K562 (cell line): ENCODE results near the gene DYNC1H1. TPM values are rescaled to one million over a fixed set of nuclear protein-coding genes. Genes with fewer than 3 reads are reported as not detected.

Source experiments
- ATAC-seq: fragments of 200-7000 bp; cut with Tn5 transposase; 3 replicates; pipeline ENCODE4 v1.9.1; 2020; ENCODE audit warnings: moderate library complexity
- BruUV-seq: library from RNA; stranded (reverse); fragments of 400-500 nt; replicated peaks from 2 replicates; lab custom pipeline; 2021; lab: Mats Ljungman, UMichigan
- CTCF ChIA-PET: fragments of 300-600 bp; formaldehyde crosslinking; extraction: SDS; loops from one replicate; lab custom pipeline; 2021; ENCODE audit warnings: low intra/inter-chr PET ratio; lab: Yijun Ruan, JAX
- POLR2A ChIA-PET: fragments of 300-600, 350-650 bp; sonication (Branson Sonifier 250); formaldehyde crosslinking; extraction: SDS; loops from one replicate; lab custom pipeline; 2021; ENCODE audit warnings: antibody characterized with exemption, inconsistent platforms; lab: Yijun Ruan, JAX
- DNase-seq, 4 experiments: peaks; one replicate each; pipeline versions ENCODE4 v3.0.0 to v3.0.0-alpha.2; 2011 to 2018; ENCODE audit warnings: low spot score in 3 of 4, mixed read lengths in 3 of 4; ENCODE audit errors: extremely low read depth in 1 of 4
- FAIRE-seq: peaks from 2 replicates; lab custom pipeline; 2011; peaks lifted over from hg19 to GRCh38; lab: Jason Lieb, UNC
- H2AFZ ChIP-seq: 2 replicates; pipeline ENCODE4 v1.6.0; 2011; ENCODE audit warnings: low read depth, low read length, control low read depth, inconsistent platforms
- H3K27ac ChIP-seq: fragments of 200-600 bp; 3 replicates; pipeline ENCODE4 v1.8.0; 2011; ENCODE audit warnings: low read depth, mild to moderate bottlenecking, control low read depth, inconsistent platforms, low read length, moderate library complexity, mixed read lengths; ENCODE audit errors: extremely low read depth
- H3K27me3 ChIP-seq, 2 experiments: fragments of 300-600 bp in 1 of 2; 2 replicates in 1 of 2; 3 replicates in 1 of 2; pipeline versions ENCODE4 v1.6.0 to v1.8.0; 2011; ENCODE audit warnings: inconsistent platforms in 2 of 2, low read length in 2 of 2, mild to moderate bottlenecking in 1 of 2, mixed read lengths in 1 of 2, moderate library complexity in 1 of 2; ENCODE audit not compliant: control insufficient read depth in 2 of 2, insufficient read depth in 2 of 2
- H3K36me3 ChIP-seq: fragments of 300-600 bp; 3 replicates; pipeline ENCODE4 v1.8.0; 2011; ENCODE audit warnings: mild to moderate bottlenecking, low read length, inconsistent platforms; ENCODE audit not compliant: control insufficient read depth, insufficient read depth
- H3K4me1 ChIP-seq, 2 experiments: fragments of 200-600 bp in 1 of 2; replicated peaks in 1 of 2; 2 replicates in 1 of 2; 3 replicates in 1 of 2; pipeline versions ENCODE4 v1.5.1 to v1.8.0; 2011; ENCODE audit warnings: inconsistent platforms in 2 of 2, low read length in 2 of 2, mild to moderate bottlenecking in 1 of 2, mixed read lengths in 1 of 2, moderate library complexity in 1 of 2; ENCODE audit not compliant: control insufficient read depth in 2 of 2, insufficient read depth in 2 of 2
- H3K4me2 ChIP-seq: 2 replicates; pipeline ENCODE4 v1.6.1; 2011; ENCODE audit warnings: low read length, control low read depth, inconsistent platforms, mixed read lengths; ENCODE audit not compliant: insufficient read depth
- H3K4me3 ChIP-seq: fragments of 200-600 bp; sonication (generic), shearing (Covaris generic); 2 replicates; pipeline ENCODE4 v1.5.1; 2016; ENCODE audit warnings: control low read depth, inconsistent platforms
- H3K79me2 ChIP-seq: fragments of 200-600 bp; 3 replicates; pipeline ENCODE4 v1.8.0; 2011; ENCODE audit warnings: low read length, inconsistent platforms; ENCODE audit not compliant: control insufficient read depth, insufficient read depth
- H3K9ac ChIP-seq, 2 experiments: 2 replicates each; pipeline versions ENCODE4 v1.6.0 to v1.6.1; 2011; ENCODE audit warnings: low read depth in 2 of 2, low read length in 2 of 2, control low read depth in 1 of 2, inconsistent platforms in 1 of 2, mild to moderate bottlenecking in 1 of 2, mixed read lengths in 1 of 2; ENCODE audit not compliant: insufficient read depth in 1 of 2
- H3K9me1 ChIP-seq: one replicate; pipeline ENCODE4 v1.6.0; 2011; ENCODE audit warnings: inconsistent platforms, mild to moderate bottlenecking, low read length, moderate library complexity; ENCODE audit not compliant: control insufficient read depth, insufficient read depth
- H3K9me3 ChIP-seq: replicated peaks from 2 replicates; pipeline ENCODE4 v1.5.1; 2011; ENCODE audit warnings: low read depth, low read length, inconsistent platforms; ENCODE audit not compliant: control insufficient read depth, insufficient read depth
- H4K20me1 ChIP-seq: replicated peaks from 2 replicates; pipeline ENCODE4 v1.6.1; 2011; ENCODE audit warnings: low read length, inconsistent platforms, mixed read lengths; ENCODE audit not compliant: control insufficient read depth, insufficient read depth
- CAMTA2 ChIP-seq: fragments of 250-450 bp; sonication (Bioruptor Pico); conservative IDR thresholded peaks from 2 replicates; pipeline ENCODE4 v1.5.1; 2022
- EWSR1 ChIP-seq: fragments of 450-650 bp; IDR thresholded peaks from 2 replicates; pipeline ENCODE4 v1.6.1; 2018; ENCODE audit warnings: borderline replicate concordance, mild to moderate bottlenecking, low read depth, moderate library complexity; ENCODE audit not compliant: partially characterized antibody
- GTF2E2 ChIP-seq: fragments of 200-800 bp; sonication (Bioruptor generic); IDR thresholded peaks from 2 replicates; pipeline ENCODE4 v1.6.1; 2016; ENCODE audit warnings: missing genetic modification characterization, missing compliant biosample characterization
- HCFC1 ChIP-seq: IDR thresholded peaks from 2 replicates; pipeline ENCODE4 v1.6.1; 2012; ENCODE audit warnings: low read depth, low read length, improper control_type of control experiment
- HEY1 ChIP-seq: fragments of 250-450 bp; sonication (Bioruptor Pico); IDR thresholded peaks from 2 replicates; pipeline ENCODE4 v1.5.0; 2020; ENCODE audit warnings: mild to moderate bottlenecking, moderate library complexity, borderline replicate concordance
- LARP7 ChIP-seq: fragments of 450-650 bp; IDR thresholded peaks from 2 replicates; pipeline ENCODE4 v1.6.1; 2016
- MCM2 ChIP-seq: fragments of 450-650 bp; IDR thresholded peaks from 2 replicates; pipeline ENCODE4 v1.6.1; 2017; ENCODE audit warnings: low read depth, mild to moderate bottlenecking
- NR3C1 ChIP-seq: sonication (generic); formaldehyde crosslinking; IDR thresholded peaks from 2 replicates; pipeline ENCODE4 v1.8.1; 2022; ENCODE audit warnings: missing genetic modification reagents
- POLR2A ChIP-seq: fragments of 450-650 bp; conservative IDR thresholded peaks from 2 replicates; pipeline ENCODE4 v1.6.1; 2016
- POLR3G ChIP-seq: IDR thresholded peaks from 2 replicates; pipeline ENCODE4 v1.6.1; 2011; ENCODE audit not compliant: insufficient read length, insufficient replicate concordance; ENCODE audit errors: extremely low read depth
- RBM17 ChIP-seq: fragments of 200-400 bp; formaldehyde crosslinking; IDR thresholded peaks from 2 replicates; pipeline ENCODE4 v1.6.1; 2017; ENCODE audit warnings: low read depth, mild to moderate bottlenecking, low read length, borderline replicate concordance
- SFPQ ChIP-seq: fragments of 200-400 bp; formaldehyde crosslinking; IDR thresholded peaks from 2 replicates; pipeline ENCODE4 v1.6.1; 2017; ENCODE audit warnings: mild to moderate bottlenecking, low read depth, low read length, moderate library complexity
- SMARCE1 ChIP-seq: fragments of 450-650 bp; IDR thresholded peaks from 2 replicates; pipeline ENCODE4 v1.7.1; 2016; ENCODE audit warnings: mild to moderate bottlenecking
- SRSF7 ChIP-seq: fragments of 200-400 bp; formaldehyde crosslinking; optimal IDR thresholded peaks from 2 replicates; pipeline ENCODE3; 2017; ENCODE audit warnings: mild to moderate bottlenecking, low read depth, low read length
- USF2 ChIP-seq: sonication (generic); formaldehyde crosslinking; IDR thresholded peaks from 2 replicates; pipeline ENCODE4 v1.5.0; 2020; ENCODE audit warnings: missing genetic modification reagents
- ZFP91 ChIP-seq: sonication (generic); formaldehyde crosslinking; IDR thresholded peaks from 2 replicates; pipeline ENCODE4 v1.8.0; 2022; ENCODE audit warnings: mild to moderate bottlenecking, missing genetic modification reagents
- ZNF57 ChIP-seq: fragments of 450-650 bp; formaldehyde crosslinking; IDR thresholded peaks from 2 replicates; pipeline ENCODE4 v1.4.0; 2020; ENCODE audit warnings: mild to moderate bottlenecking, moderate library complexity
- WGBS: fragments of 100-300 bp; shearing (Covaris generic); methylation state at CpG from one replicate; pipeline ENCODE4 v1.1.6; 2016; ENCODE audit warnings: low coverage, mixed read lengths; ENCODE audit not compliant: insufficient coverage; ENCODE audit errors: missing lambda C conversion rate; 5-methylcytosine and 5-hydroxymethylcytosine counted together
- in situ Hi-C: fragments of 300-500 bp; cut with MboI; formaldehyde crosslinking; loops from 4 replicates; pipeline ENCODE4 v1.15.0; 2018; ENCODE audit warnings: inconsistent platforms, mixed read lengths
- intact Hi-C: fragments of 100-400 bp; cut with micrococcal nuclease; formaldehyde crosslinking; loops from 2 replicates; pipeline ENCODE4 v1.14.2; 2022
- polyA plus RNA-seq, 8 experiments: library from polyadenylated mRNA; depleted of rRNA in 4 of 8; stranded (reverse) in 5 of 8; unstranded in 3 of 8; fragments of >200 nt; fragmentation: Nextera tagmentation in 2 of 8; fragmentation: Illumina TruSeq in 1 of 8; extraction: Ambion mirVana in 2 of 8; extraction: Trizol in 1 of 8; gene quantifications; 2 replicates each; pipeline versions ENCODE4 v1.2.1 to v1.2.3, GENCODE V29; 2011 to 2014; ENCODE audit warnings: inconsistent platforms in 1 of 8, missing spikeins in 1 of 8
- total RNA-seq, 7 experiments: library from RNA; depleted of rRNA in 6 of 7; stranded (reverse); fragments of >200 nt in 6 of 7; fragmentation: Illumina TruSeq in 2 of 7; extraction: Trizol in 2 of 7; gene quantifications; 2 replicates each; pipeline versions ENCODE4 v1.2.1 to v1.2.3, GENCODE V29; 2011 to 2021; ENCODE audit warnings: low replicate concordance in 1 of 7
- TF ChIP-seq, protein P1 (sequence below): fragments of 450-650 bp; formaldehyde crosslinking; IDR thresholded peaks from 2 replicates; pipeline ENCODE4 v1.4.0; 2022; ENCODE audit warnings: missing genetic modification characterization

DYNC1H1 gene
- total and polyA plus RNA-seq, 9 of the 15 experiments (the other 6 are each of a cell fraction or from before 2014, with no cell fraction given) = 31.9 to 335 (median 115) TPM

GRCh38 chr14:101939646-101940170 is 24.7 kb upstream of the DYNC1H1 start:
- 6% methylated on average over 2 of the region's 5 CpGs for WGBS
- intact Hi-C loops = no loop called here
- no peak overlapping the region for H3K4me3 ChIP-seq
- no TSS peak for BruUV-seq
- ATAC-seq (no peak), FAIRE-seq (no peak), DNase-seq (no peak)
- no peaks in the 10 kb centered on the region for H3K27me3 ChIP-seq
- H3K4me2 ChIP-seq = no peak overlapping the region
- in situ Hi-C loops = no loop called here
- peaks cover 3 to 7% of the 10 kb centered on the region in 2 experiments; a peak in 2 of 5 replicates for H3K4me1 ChIP-seq
- TF ChIP-seq RBM17 = no peak
- TF ChIP-seq, protein P1, sequence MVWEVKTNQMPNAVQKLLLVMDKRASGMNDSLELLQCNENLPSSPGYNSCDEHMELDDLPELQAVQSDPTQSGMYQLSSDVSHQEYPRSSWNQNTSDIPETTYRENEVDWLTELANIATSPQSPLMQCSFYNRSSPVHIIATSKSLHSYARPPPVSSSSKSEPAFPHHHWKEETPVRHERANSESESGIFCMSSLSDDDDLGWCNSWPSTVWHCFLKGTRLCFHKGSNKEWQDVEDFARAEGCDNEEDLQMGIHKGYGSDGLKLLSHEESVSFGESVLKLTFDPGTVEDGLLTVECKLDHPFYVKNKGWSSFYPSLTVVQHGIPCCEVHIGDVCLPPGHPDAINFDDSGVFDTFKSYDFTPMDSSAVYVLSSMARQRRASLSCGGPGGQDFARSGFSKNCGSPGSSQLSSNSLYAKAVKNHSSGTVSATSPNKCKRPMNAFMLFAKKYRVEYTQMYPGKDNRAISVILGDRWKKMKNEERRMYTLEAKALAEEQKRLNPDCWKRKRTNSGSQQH (CRISPR knock-in tag) = no peak
- TF ChIP-seq POLR2A = no peak
- no peak for TF ChIP-seq HCFC1
- TF ChIP-seq USF2 (CRISPR knock-in tag) = no peak
- no peak for TF ChIP-seq SMARCE1
- no peak for TF ChIP-seq LARP7
- no peak for TF ChIP-seq EWSR1
- no peak for TF ChIP-seq POLR3G
- no peak for TF ChIP-seq SRSF7
- no peak for TF ChIP-seq HEY1
- no peak for TF ChIP-seq SFPQ
- no peak for TF ChIP-seq MCM2
- no peak for TF ChIP-seq ZNF57 (CRISPR knock-in tag)
- TF ChIP-seq ZFP91 (CRISPR knock-in tag) = no peak
- TF ChIP-seq GTF2E2 (tag) = no peak
- no peak for TF ChIP-seq NR3C1 (CRISPR knock-in tag)
- no peak for TF ChIP-seq CAMTA2
- no peaks in the 10 kb centered on the region for H3K9me1 ChIP-seq
- H3K36me3 ChIP-seq = no peaks in the 10 kb centered on the region
- H3K79me2 ChIP-seq = no peaks in the 10 kb centered on the region
- H3K9ac ChIP-seq = no peak overlapping the region
- no peaks in the 10 kb centered on the region for H3K9me3 ChIP-seq
- ChIA-PET CTCF (no interaction called here), POLR2A (no interaction called here)
- H2AFZ ChIP-seq = no peak overlapping the region
- no peak overlapping the region for H3K27ac ChIP-seq
- no peaks in the 10 kb centered on the region for H4K20me1 ChIP-seq
